ENCODE data around the gene SCN1A.

Gene SCN1A
- long read RNA-seq, result 0 reads

GRCh38 chr2:166127217-166128155 lies at the start of gene SCN1A:
SCN1A (minus strand) TSS chr2:166128020; CDS start chr2:166073621, 54,399 bp downstream.
- no peak for DNase-seq (ENCODE audit: low read depth in 1 of 2, low spot score in 1 of 2)
- Histone ChIP-seq H3K27ac (replicated peaks) (no peak within 1 kb of the TSS), H3K27me3 (ENCODE audit: insufficient read depth, poor library complexity, severe bottlenecking) (peaks cover 5% of the 10 kb centered on the region), H3K4me3 (replicated peaks; ENCODE audit: insufficient read depth, low read length) (no peak within 1 kb of the TSS)
- TF ChIP-seq SPI1 (IDR thresholded peaks at IDR 0.05; ENCODE audit: borderline replicate concordance, low read depth) (no peak), CTCF (IDR thresholded peaks at IDR 0.05; ENCODE audit: insufficient read depth, low read length) (no peak), REST (IDR thresholded peaks at IDR 0.05; ENCODE audit: insufficient replicate concordance, low read depth) (no peak), GABPA (IDR thresholded peaks at IDR 0.05; ENCODE audit: low read depth) (no peak), POLR2AphosphoS5 (IDR thresholded peaks at IDR 0.05; ENCODE audit: low read depth) (no peak)

- Histone ChIP-seq H3K27ac (replicated peaks) (no peak overlapping the region), H3K4me3 (replicated peaks; ENCODE audit: insufficient read depth, low read length) (no peak overlapping the region), H3K27me3 (ENCODE audit: insufficient read depth, poor library complexity, severe bottlenecking) (no peaks in the 10 kb centered on the region)
- no peak for DNase-seq (ENCODE audit: low read depth in 1 of 2, low spot score in 1 of 2)
- TF ChIP-seq GABPA (IDR thresholded peaks at IDR 0.05; ENCODE audit: low read depth) (no peak), REST (IDR thresholded peaks at IDR 0.05; ENCODE audit: insufficient replicate concordance, low read depth) (no peak), SPI1 (IDR thresholded peaks at IDR 0.05; ENCODE audit: borderline replicate concordance, low read depth) (no peak), CTCF (IDR thresholded peaks at IDR 0.05; ENCODE audit: insufficient read depth, low read length) (no peak), POLR2AphosphoS5 (IDR thresholded peaks at IDR 0.05; ENCODE audit: low read depth) (no peak)
Measured at GRCh38 chr2:166173263-166173662, 45.4 kb upstream of the SCN1A start.

- no peak overlapping the region for H3K27ac ChIP-seq (replicated peaks)
- DNase-seq (ENCODE audit: low read depth in 1 of 2, low spot score in 1 of 2), result no peak
- no peak overlapping the region for H3K4me3 ChIP-seq (replicated peaks; ENCODE audit: insufficient read depth, low read length)
- TF ChIP-seq REST (IDR thresholded peaks at IDR 0.05; ENCODE audit: insufficient replicate concordance, low read depth), result no peak
- TF ChIP-seq POLR2AphosphoS5 (IDR thresholded peaks at IDR 0.05; ENCODE audit: low read depth), result no peak
- TF ChIP-seq CTCF (IDR thresholded peaks at IDR 0.05; ENCODE audit: insufficient read depth, low read length), result no peak
- TF ChIP-seq SPI1 (IDR thresholded peaks at IDR 0.05; ENCODE audit: borderline replicate concordance, low read depth), result no peak
- TF ChIP-seq GABPA (IDR thresholded peaks at IDR 0.05; ENCODE audit: low read depth), result no peak
- no peaks in the 10 kb centered on the region for H3K27me3 ChIP-seq (ENCODE audit: insufficient read depth, poor library complexity, severe bottlenecking)
Measured at GRCh38 chr2:166171216-166171615, 43.4 kb upstream of the SCN1A start.

All from HL-60 (cell line).